H1 (cell line): ENCODE measurements around the gene MT1B. TPM values are rescaled to one million over a fixed set of nuclear protein-coding genes. Genes with fewer than 3 reads are reported as not detected.

Source experiments
- CTCF ChIA-PET: fragments of 300-600 bp; sonication (Branson Sonifier 250); formaldehyde crosslinking; loops from one replicate; lab custom pipeline; 2021; ENCODE audit not compliant: partially characterized antibody; lab: Charles Lee
- POLR2A ChIA-PET: fragments of 300-600 bp; sonication (Branson Sonifier 250); formaldehyde crosslinking; loops from one replicate; lab custom pipeline; 2021; ENCODE audit warnings: inconsistent platforms; ENCODE audit not compliant: partially characterized antibody; lab: Charles Lee
- DNase-seq, 2 experiments: peaks; one replicate each; pipeline versions ENCODE4 v3.0.0 to v3.0.0-alpha.2; 2010 to 2022; ENCODE audit warnings: low spot score in 2 of 2, low read depth in 1 of 2, mixed read lengths in 1 of 2
- FAIRE-seq: peaks from 2 replicates; lab custom pipeline; 2011; peaks lifted over from hg19 to GRCh38; lab: Jason Lieb, UNC
- H2AFZ ChIP-seq: 2 replicates; pipeline ENCODE4 v1.8.1; 2012; ENCODE audit warnings: low read length, inconsistent platforms
- H2AK5ac ChIP-seq: 2 replicates; pipeline ENCODE4 v1.6.1; 2013; ENCODE audit warnings: low read depth, low read length
- H2BK120ac ChIP-seq: replicated peaks from 2 replicates; pipeline ENCODE3; 2013; ENCODE audit warnings: low read depth, low read length, inconsistent platforms
- H2BK12ac ChIP-seq: 2 replicates; pipeline ENCODE4 v1.6.1; 2013; ENCODE audit warnings: low read depth, low read length
- H2BK15ac ChIP-seq: 2 replicates; pipeline ENCODE4 v1.6.1; 2013; ENCODE audit warnings: low read length
- H2BK20ac ChIP-seq: 2 replicates; pipeline ENCODE4 v1.6.1; 2013; ENCODE audit warnings: low read length
- H2BK5ac ChIP-seq: 2 replicates; pipeline ENCODE4 v1.6.1; 2013; ENCODE audit warnings: low read depth, low read length
- H3K14ac ChIP-seq: 2 replicates; pipeline ENCODE4 v1.6.1; 2013; ENCODE audit warnings: inconsistent platforms; ENCODE audit not compliant: insufficient read length
- H3K18ac ChIP-seq: 2 replicates; pipeline ENCODE4 v1.6.1; 2013; ENCODE audit warnings: low read length; ENCODE audit errors: extremely low read depth
- H3K23ac ChIP-seq: 2 replicates; pipeline ENCODE4 v1.6.1; 2013; ENCODE audit warnings: inconsistent platforms; ENCODE audit not compliant: insufficient read length
- H3K23me2 ChIP-seq: 2 replicates; pipeline ENCODE4 v1.6.1; 2013; ENCODE audit warnings: low read depth, low read length
- H3K27ac ChIP-seq: 2 replicates; pipeline ENCODE4 v1.6.1; 2011; ENCODE audit warnings: low read depth, low read length, inconsistent platforms
- H3K27me3 ChIP-seq, 4 experiments: replicated peaks in 1 of 4; 1 replicate in 1 of 4; 2 replicates in 3 of 4; pipeline versions ENCODE4 v1.6.1 to v1.8.1; 2011 to 2013; ENCODE audit warnings: low read length in 3 of 4, mild to moderate bottlenecking in 3 of 4, inconsistent platforms in 2 of 4, mixed read lengths in 2 of 4, moderate library complexity in 1 of 4; ENCODE audit not compliant: control insufficient read depth in 3 of 4, insufficient read depth in 3 of 4; ENCODE audit errors: extremely low read depth in 1 of 4
- H3K36me3 ChIP-seq, 4 experiments: 2 replicates each; pipeline versions ENCODE4 v1.6.1 to v1.8.1; 2011 to 2013; ENCODE audit warnings: mild to moderate bottlenecking in 4 of 4, low read length in 3 of 4, moderate library complexity in 2 of 4, control low read depth in 1 of 4, inconsistent platforms in 1 of 4; ENCODE audit not compliant: insufficient read depth in 4 of 4, control insufficient read depth in 2 of 4
- H3K4ac ChIP-seq: replicated peaks from 2 replicates; pipeline ENCODE3; 2013; ENCODE audit warnings: low read length, low read depth, mixed read lengths, inconsistent platforms; ENCODE audit not compliant: insufficient read length
- H3K4me1 ChIP-seq, 4 experiments: replicated peaks in 1 of 4; 1 replicate in 1 of 4; 2 replicates in 3 of 4; pipeline versions ENCODE4 v1.6.1 to v1.8.1; 2011 to 2013; ENCODE audit warnings: low read length in 3 of 4, inconsistent platforms in 2 of 4, mixed read lengths in 1 of 4; ENCODE audit not compliant: insufficient read depth in 4 of 4, control insufficient read depth in 3 of 4
- H3K4me2 ChIP-seq, 2 experiments: 2 replicates each; pipeline versions ENCODE4 v1.6.1 to v1.8.1; 2011 to 2013; ENCODE audit warnings: low read depth in 2 of 2, low read length in 2 of 2, control low read depth in 1 of 2, inconsistent platforms in 1 of 2, mild to moderate bottlenecking in 1 of 2; ENCODE audit not compliant: insufficient read depth in 1 of 2
- H3K4me3 ChIP-seq, 4 experiments: fragments of 200-600, 300-600 bp in 1 of 4; sonication (generic), shearing (Covaris generic), sonication (Bioruptor Twin) in 1 of 4; 2 replicates each; pipeline versions ENCODE4 v1.5.1 to v1.8.1; 2011 to 2016; ENCODE audit warnings: low read length in 4 of 4, low read depth in 3 of 4, control low read depth in 2 of 4, inconsistent platforms in 2 of 4, mild to moderate bottlenecking in 2 of 4, mixed read lengths in 1 of 4, moderate library complexity in 1 of 4; ENCODE audit not compliant: insufficient read depth in 2 of 4; ENCODE audit errors: extremely low read depth in 1 of 4
- H3K56ac ChIP-seq: replicated peaks from 2 replicates; pipeline ENCODE3; 2013; ENCODE audit warnings: low read depth, mild to moderate bottlenecking, mixed read lengths, low read length, inconsistent platforms; ENCODE audit not compliant: insufficient read length
- H3K79me1 ChIP-seq: 2 replicates; pipeline ENCODE4 v1.6.1; 2013; ENCODE audit warnings: low read depth, low read length, control low read depth
- H3K79me2 ChIP-seq, 2 experiments: 2 replicates each; pipeline versions ENCODE4 v1.6.1 to v1.8.1; 2012 to 2013; ENCODE audit warnings: low read length in 2 of 2, mild to moderate bottlenecking in 2 of 2, inconsistent platforms in 1 of 2; ENCODE audit not compliant: insufficient read depth in 2 of 2, control insufficient read depth in 1 of 2
- H3K9ac ChIP-seq, 4 experiments: replicated peaks in 1 of 4; 1 replicate in 1 of 4; 2 replicates in 3 of 4; pipeline versions ENCODE4 v1.6.1 to v1.8.1; 2011 to 2013; ENCODE audit warnings: low read depth in 3 of 4, low read length in 3 of 4, control low read depth in 2 of 4, mild to moderate bottlenecking in 2 of 4, moderate library complexity in 2 of 4, inconsistent platforms in 1 of 4; ENCODE audit errors: extremely low read depth in 1 of 4
- H3K9me3 ChIP-seq, 2 experiments: 2 replicates each; pipeline versions ENCODE4 v1.6.1 to v1.8.1; 2012 to 2013; ENCODE audit warnings: mild to moderate bottlenecking in 2 of 2, moderate library complexity in 2 of 2, control low read depth in 1 of 2, inconsistent platforms in 1 of 2, low read depth in 1 of 2, low read length in 1 of 2, mixed read lengths in 1 of 2; ENCODE audit not compliant: insufficient read depth in 2 of 2
- H4K20me1 ChIP-seq, 2 experiments: replicated peaks in 1 of 2; 2 replicates each; pipeline versions ENCODE3 to v1.8.1; 2011 to 2013; ENCODE audit warnings: inconsistent platforms in 2 of 2, low read length in 2 of 2, mild to moderate bottlenecking in 1 of 2; ENCODE audit not compliant: insufficient read depth in 2 of 2, control insufficient read depth in 1 of 2
- H4K5ac ChIP-seq: 2 replicates; pipeline ENCODE4 v1.6.1; 2013; ENCODE audit warnings: low read length, low read depth, mixed read lengths, inconsistent platforms; ENCODE audit not compliant: insufficient read length
- H4K8ac ChIP-seq: 2 replicates; pipeline ENCODE4 v1.8.0; 2013; ENCODE audit warnings: mild to moderate bottlenecking, moderate library complexity, low read length, inconsistent platforms; ENCODE audit not compliant: insufficient read depth; ENCODE audit errors: extremely low read depth
- H4K91ac ChIP-seq: replicated peaks from 2 replicates; pipeline ENCODE3; 2013; ENCODE audit warnings: low read length, mixed read lengths, inconsistent platforms; ENCODE audit not compliant: insufficient read length
- BACH1 ChIP-seq: IDR thresholded peaks from 2 replicates; pipeline ENCODE4 v1.6.1; 2012; ENCODE audit warnings: low read length, improper control_type of control experiment
- CEBPB ChIP-seq: IDR thresholded peaks from 2 replicates; pipeline ENCODE4 v1.6.1; 2012; ENCODE audit warnings: low read depth, low read length
- CREB1 ChIP-seq: IDR thresholded peaks from 2 replicates; pipeline ENCODE4 v1.6.1; 2012; ENCODE audit warnings: inconsistent platforms
- E2F6 ChIP-seq: IDR thresholded peaks from 2 replicates; pipeline ENCODE4 v1.6.1; 2012; ENCODE audit warnings: inconsistent platforms
- KDM1A ChIP-seq: fragments of 200-600, 300-600 bp; sonication (generic); IDR thresholded peaks from 2 replicates; pipeline ENCODE4 v1.7.1; 2016; ENCODE audit warnings: mild to moderate bottlenecking, low read length, borderline replicate concordance
- NRF1 ChIP-seq: IDR thresholded peaks from 2 replicates; pipeline ENCODE4 v1.6.1; 2011; ENCODE audit warnings: mild to moderate bottlenecking, low read depth, low read length, improper control_type of control experiment
- SIRT6 ChIP-seq: IDR thresholded peaks from one replicate; pipeline ENCODE4 v1.7.1; 2012; ENCODE audit warnings: low read length, inconsistent platforms
- SUZ12 ChIP-seq: fragments of 200-600 bp; sonication (generic); IDR thresholded peaks from 2 replicates; pipeline ENCODE4 v1.6.1; 2012; ENCODE audit warnings: mild to moderate bottlenecking, inconsistent platforms, low read length, moderate library complexity, mixed read lengths
- USF2 ChIP-seq: IDR thresholded peaks from 2 replicates; pipeline ENCODE4 v1.6.1; 2011; ENCODE audit warnings: low read length, improper control_type of control experiment
- WGBS, 2 experiments: shearing (Covaris generic) in 1 of 2; methylation state at CpG; one replicate each; pipeline versions ENCODE4 v1.1.6 to v1.1.7; 2013 to 2015; ENCODE audit warnings: low lambda C conversion rate in 2 of 2, mixed read lengths in 2 of 2, inconsistent platforms in 1 of 2, low coverage in 1 of 2, missing lambda C conversion rate in 1 of 2; ENCODE audit not compliant: insufficient replicate concordance in 2 of 2, insufficient coverage in 1 of 2, insufficient read length in 1 of 2; ENCODE audit errors: extremely low coverage in 1 of 2, missing lambda C conversion rate in 1 of 2; 5-methylcytosine and 5-hydroxymethylcytosine counted together
- polyA plus RNA-seq, 7 experiments: library from polyadenylated mRNA; depleted of rRNA in 3 of 7; stranded (reverse) in 5 of 7; unstranded in 2 of 7; fragments of >200 nt in 5 of 7; fragments of 200-250 nt in 2 of 7; gene quantifications; 1 replicate in 5 of 7; 2 replicates in 1 of 7; 4 replicates in 1 of 7; pipeline versions ENCODE4 v1.2.1 to v1.2.3, GENCODE V29; 2011 to 2013; ENCODE audit warnings: missing spikeins in 2 of 7, mixed read lengths in 2 of 7
- total RNA-seq: library from RNA; stranded (reverse); fragmentation: NEBNext Ultra II Directional; extraction: Animal tissue kit (Norgen Biotek cat#: 25700); gene quantifications from 2 replicates; pipeline ENCODE4 v1.2.1, GENCODE V29; 2021

The MT1B gene
- total and polyA plus RNA-seq, 2 of the 8 experiments (the other 6 are each of a cell fraction or from before 2014, with no cell fraction given), result not detected

- peak within 1 kb of the TSS; percentile 78; the same call in 1 of the 2 replicates for H2BK12ac ChIP-seq
- H4K8ac ChIP-seq, result no peak within 1 kb of the TSS
- H3K9ac ChIP-seq, result no peak within 1 kb of the TSS
- no peak within 1 kb of the TSS for H2BK120ac ChIP-seq
- no peak within 1 kb of the TSS for H3K23ac ChIP-seq
- no peak within 1 kb of the TSS for H3K56ac ChIP-seq
- H3K36me3 ChIP-seq, result no peaks in the 10 kb centered on the region; a peak in 1 of 8 replicates
- H4K91ac ChIP-seq, result peak within 1 kb of the TSS; percentile 6
- H3K18ac ChIP-seq, result peak within 1 kb of the TSS; percentile 73; the same call in 1 of the 2 replicates
- DNase-seq (peak in 1 of 2 experiments; percentile 81), FAIRE-seq (no peak)
- no peak within 1 kb of the TSS for H4K5ac ChIP-seq
- no peaks in the 10 kb centered on the region for H3K79me1 ChIP-seq
- H2AK5ac ChIP-seq, result no peak within 1 kb of the TSS
- peak within 1 kb of the TSS; percentile 7 to 56 (median 27); a peak in 6 of 8 replicates for H3K4me3 ChIP-seq
- H3K4me1 ChIP-seq, result peaks cover 3 to 19% (median 8%) of the 10 kb centered on the region in 4 experiments
- POLR2A ChIA-PET, result interaction anchor here (0.6 to 6.3 kb wide), 6 partner anchors 12 to 47 kb away, joined by 3 to 32 read pairs (median 4); partner anchors contain the start of genes MT1E, MT1F and MT1G
- no peak within 1 kb of the TSS for H3K27ac ChIP-seq
- no peak within 1 kb of the TSS for H3K14ac ChIP-seq
- 0 out of 2 replicates have a peak within 1 kb of the TSS, but pooled peaks have one; percentile 18 for H2BK5ac ChIP-seq
- H2AFZ ChIP-seq, result peak within 1 kb of the TSS; percentile 83; the same call in 1 of the 2 replicates
- H3K4me2 ChIP-seq, result peak within 1 kb of the TSS; percentile 73 to 85
- peak within 1 kb of the TSS; percentile 96; the same call in 1 of the 2 replicates for H2BK15ac ChIP-seq
- peaks cover 90 to 100% (median 99%) of the 10 kb centered on the region in 4 experiments for H3K27me3 ChIP-seq
- no peak within 1 kb of the TSS for H2BK20ac ChIP-seq
- H3K23me2 ChIP-seq, result peaks cover 7% of the 10 kb centered on the region
- 6% methylated on average over 66 of the region's 68 CpGs; no CpG with 5 or more reads in 1 of the 2 experiments for WGBS, 2 experiments
- no peaks in the 10 kb centered on the region for H3K9me3 ChIP-seq
- H4K20me1 ChIP-seq, result peaks cover 9 to 34% of the 10 kb centered on the region in 2 experiments
- H3K79me2 ChIP-seq, result no peaks in the 10 kb centered on the region
- H3K4ac ChIP-seq, result no peak within 1 kb of the TSS
- CTCF ChIA-PET, result interaction anchor here (1.1 to 3.6 kb wide), 7 partner anchors 9 to 61 kb away, joined by 3 to 14 read pairs (median 5); partner anchors contain the start of genes MT1E and MT1H
- TF ChIP-seq CEBPB (no peak), E2F6 (peak; percentile 55), BACH1 (no peak), SUZ12 (peak; percentile 99), CREB1 (no peak), NRF1 (peak; percentile 49), USF2 (no peak), KDM1A (no peak), SIRT6 (no peak)
Observed at GRCh38 chr16:56637814-56638750, 13.6 kb upstream of the MT1B start, which contains the start of gene MT1A. Gene MT1A (plus strand): TSS chr16:56638666. CDS start chr16:56638739, 73 bp downstream.
